ENCODE data around the gene CCDC182. TPM values are rescaled to one million over a fixed set of nuclear protein-coding genes. Genes with fewer than 3 reads are reported as not detected.

The CCDC182 gene
- total and polyA plus RNA-seq, 2 donors = 0.05 TPM; not detected in 1

DNA sequence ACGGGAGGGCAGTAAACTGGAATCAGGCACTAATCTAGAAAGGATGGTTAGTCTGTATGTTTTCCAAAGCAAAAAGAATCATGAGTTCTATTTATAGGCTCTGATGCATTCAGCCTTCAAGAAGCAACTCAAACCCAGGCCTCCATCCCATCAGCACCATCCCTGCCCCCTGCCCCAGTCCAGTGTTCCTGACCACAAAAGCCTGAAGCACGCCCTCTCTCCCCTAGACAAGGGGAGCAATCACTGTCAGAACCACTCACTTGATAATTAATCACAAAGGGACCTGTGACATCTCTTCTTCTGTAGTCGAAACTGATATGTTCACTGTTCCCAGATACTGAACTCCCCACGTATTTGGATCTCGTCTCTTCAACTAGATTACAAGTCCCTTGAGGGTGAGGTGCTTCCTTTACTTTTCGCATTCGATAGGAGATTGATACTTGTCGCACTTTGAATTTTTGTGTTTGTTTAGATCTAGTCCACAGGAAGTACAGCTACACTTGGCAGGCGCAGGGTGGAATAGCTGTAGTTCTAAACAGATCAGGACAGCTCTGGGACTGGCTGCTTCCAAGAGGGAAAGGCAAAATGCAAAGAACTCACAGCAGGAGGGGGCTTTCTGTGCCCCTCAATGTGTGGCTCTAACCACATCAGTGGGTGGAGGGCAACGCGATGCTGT is 36.4 kb upstream of the CCDC182 start:
- H3K9me3 ChIP-seq (ENCODE audit: control insufficient read depth in 2 of 2, insufficient read depth in 1 of 2, low read length in 1 of 2) = no peaks in the 10 kb centered on the region
- H3K4me1 ChIP-seq (ENCODE audit: control insufficient read depth in 2 of 2, insufficient read depth in 2 of 2, low read length in 2 of 2) = peaks cover 14 to 18% of the 10 kb centered on the region in 2 donors
- H3K27ac ChIP-seq (ENCODE audit: low read depth in 1 of 2, low read length in 1 of 2) = no peak overlapping the region
- H3K4me3 ChIP-seq (ENCODE audit: low read length in 2 of 2) = no peak overlapping the region
- 58% methylated on average over 11 of the region's 11 CpGs for WGBS
- DNase-seq (ENCODE audit: low read depth in 6 of 9, low spot score in 9 of 9) = no peak
- H3K36me3 ChIP-seq (ENCODE audit: control insufficient read depth in 2 of 2, insufficient read depth in 2 of 2, low read length in 1 of 2) = no peaks in the 10 kb centered on the region
- peaks cover 0 to 18% of the 10 kb centered on the region in 2 donors for H3K27me3 ChIP-seq (ENCODE audit: control insufficient read depth in 2 of 2, insufficient read depth in 1 of 2, low read length in 1 of 2)

DNA sequence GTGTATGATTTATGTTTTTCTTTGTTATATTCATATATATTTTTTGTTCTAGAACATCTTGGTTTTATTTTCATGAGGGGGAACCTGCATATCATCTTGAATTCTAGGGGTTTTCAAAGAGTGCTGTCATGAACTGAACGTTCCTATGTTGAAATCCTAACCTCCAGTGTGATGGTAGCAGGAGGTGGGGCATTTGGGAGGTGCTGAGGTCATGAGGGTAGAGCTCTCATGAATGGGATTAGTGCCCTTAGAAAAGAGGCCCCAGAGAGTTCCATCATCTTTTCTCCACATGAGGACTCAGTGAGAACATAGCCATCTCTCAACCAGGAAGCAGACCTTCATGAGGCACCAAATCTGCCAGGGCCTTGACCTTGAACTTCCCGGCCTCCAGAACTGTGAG is 34.6 kb upstream of the CCDC182 start:
- Histone ChIP-seq H3K4me3 (ENCODE audit: low read length in 2 of 2) (no peak overlapping the region), H3K27ac (ENCODE audit: low read depth in 1 of 2, low read length in 1 of 2) (no peak overlapping the region), H3K4me1 (ENCODE audit: control insufficient read depth in 2 of 2, insufficient read depth in 2 of 2, low read length in 2 of 2) (peaks cover 14 to 18% of the 10 kb centered on the region in 2 donors), H3K9me3 (ENCODE audit: control insufficient read depth in 2 of 2, insufficient read depth in 1 of 2, low read length in 1 of 2) (no peaks in the 10 kb centered on the region), H3K36me3 (ENCODE audit: control insufficient read depth in 2 of 2, insufficient read depth in 2 of 2, low read length in 1 of 2) (no peaks in the 10 kb centered on the region), H3K27me3 (ENCODE audit: control insufficient read depth in 2 of 2, insufficient read depth in 1 of 2, low read length in 1 of 2) (peaks cover 0 to 18% of the 10 kb centered on the region in 2 donors)
- DNase-seq (ENCODE audit: low read depth in 6 of 9, low spot score in 9 of 9) = no peak
- WGBS = 93% methylated on average over 2 of the region's 2 CpGs

GRCh38 chr17:57778306-57778705 is 33.2 kb upstream of the CCDC182 start:
- Histone ChIP-seq H3K36me3 (ENCODE audit: control insufficient read depth in 2 of 2, insufficient read depth in 2 of 2, low read length in 1 of 2) (no peaks in the 10 kb centered on the region), H3K27ac (ENCODE audit: low read depth in 1 of 2, low read length in 1 of 2) (no peak overlapping the region), H3K4me1 (ENCODE audit: control insufficient read depth in 2 of 2, insufficient read depth in 2 of 2, low read length in 2 of 2) (peaks cover 14 to 15% of the 10 kb centered on the region in 2 donors), H3K9me3 (ENCODE audit: control insufficient read depth in 2 of 2, insufficient read depth in 1 of 2, low read length in 1 of 2) (no peaks in the 10 kb centered on the region), H3K4me3 (ENCODE audit: low read length in 2 of 2) (no peak overlapping the region), H3K27me3 (ENCODE audit: control insufficient read depth in 2 of 2, insufficient read depth in 1 of 2, low read length in 1 of 2) (peaks cover 0 to 22% of the 10 kb centered on the region in 2 donors)
- DNase-seq (ENCODE audit: low read depth in 6 of 9, low spot score in 9 of 9) = no peak
- 95% methylated on average over 6 of the region's 6 CpGs for WGBS

DNA sequence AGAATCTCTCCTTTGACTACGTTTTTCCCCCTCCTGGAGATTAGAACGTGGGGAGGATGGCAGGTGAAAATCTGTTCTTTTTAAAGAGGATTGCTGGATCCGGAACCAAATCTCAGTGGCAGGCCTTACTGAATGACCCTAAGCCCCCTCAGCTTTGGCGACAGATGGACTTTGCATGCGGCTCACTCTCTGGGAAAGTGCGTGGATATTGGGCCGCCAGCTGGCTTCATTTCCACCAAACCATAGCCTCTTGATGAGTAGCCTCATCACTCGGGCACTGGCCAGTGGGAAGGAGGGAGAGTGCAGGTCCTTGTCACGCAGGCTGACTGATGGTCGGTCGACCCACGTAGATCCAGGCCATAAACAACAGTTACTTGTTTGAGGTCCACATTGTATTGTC is 31.3 kb upstream of the CCDC182 start:
- Histone ChIP-seq H3K4me3 (ENCODE audit: low read length in 2 of 2) (no peak overlapping the region), H3K36me3 (ENCODE audit: control insufficient read depth in 2 of 2, insufficient read depth in 2 of 2, low read length in 1 of 2) (no peaks in the 10 kb centered on the region), H3K9me3 (ENCODE audit: control insufficient read depth in 2 of 2, insufficient read depth in 1 of 2, low read length in 1 of 2) (no peaks in the 10 kb centered on the region), H3K4me1 (ENCODE audit: control insufficient read depth in 2 of 2, insufficient read depth in 2 of 2, low read length in 2 of 2) (peaks cover 0 to 5% of the 10 kb centered on the region in 2 donors), H3K27ac (ENCODE audit: low read depth in 1 of 2, low read length in 1 of 2) (no peak overlapping the region), H3K27me3 (ENCODE audit: control insufficient read depth in 2 of 2, insufficient read depth in 1 of 2, low read length in 1 of 2) (peaks cover 0 to 24% of the 10 kb centered on the region in 2 donors)
- DNase-seq (ENCODE audit: low read depth in 6 of 9, low spot score in 9 of 9) = no peak
- 98% methylated on average over 12 of the region's 12 CpGs for WGBS

- no peaks in the 10 kb centered on the region for H3K9me3 ChIP-seq (ENCODE audit: control insufficient read depth in 2 of 2, insufficient read depth in 1 of 2, low read length in 1 of 2)
- H3K27me3 ChIP-seq (ENCODE audit: control insufficient read depth in 2 of 2, insufficient read depth in 1 of 2, low read length in 1 of 2) = peaks cover 0 to 24% of the 10 kb centered on the region in 2 donors
- H3K4me3 ChIP-seq (ENCODE audit: low read length in 2 of 2) = no peak overlapping the region
- DNase-seq (ENCODE audit: low read depth in 6 of 9, low spot score in 9 of 9) = no peak
- H3K36me3 ChIP-seq (ENCODE audit: control insufficient read depth in 2 of 2, insufficient read depth in 2 of 2, low read length in 1 of 2) = no peaks in the 10 kb centered on the region
- peaks cover 0 to 5% of the 10 kb centered on the region in 2 donors for H3K4me1 ChIP-seq (ENCODE audit: control insufficient read depth in 2 of 2, insufficient read depth in 2 of 2, low read length in 2 of 2)
- WGBS = 95% methylated on average over 4 of the region's 4 CpGs
- H3K27ac ChIP-seq (ENCODE audit: low read depth in 1 of 2, low read length in 1 of 2) = no peak overlapping the region
These were observed 29.8 kb upstream of the CCDC182 start for GRCh38 chr17:57774872-57775271.

DNA sequence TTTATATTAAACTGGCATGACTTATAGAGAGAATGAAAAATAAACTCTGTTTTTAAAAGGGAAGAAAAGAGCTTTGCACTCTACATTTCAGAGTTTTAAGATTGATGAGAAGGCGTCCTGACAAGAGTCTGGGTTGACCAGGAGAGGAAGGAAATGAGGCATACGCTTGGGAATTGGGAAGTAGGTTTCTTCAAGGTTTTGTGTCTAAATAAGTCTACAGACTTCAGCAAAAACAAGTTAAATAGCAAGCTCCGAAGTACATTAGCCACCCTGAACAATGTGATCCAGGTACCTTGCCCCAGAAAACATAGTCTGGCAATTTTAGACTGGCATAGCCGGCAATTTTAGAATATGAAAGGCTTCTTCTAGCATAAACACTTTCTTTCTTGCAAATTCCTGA is 28.5 kb upstream of the CCDC182 start:
- H3K4me3 ChIP-seq (ENCODE audit: low read length in 2 of 2) = no peak overlapping the region
- no peaks in the 10 kb centered on the region for H3K36me3 ChIP-seq (ENCODE audit: control insufficient read depth in 2 of 2, insufficient read depth in 2 of 2, low read length in 1 of 2)
- DNase-seq (ENCODE audit: low read depth in 6 of 9, low spot score in 9 of 9) = no peak
- 38% methylated on average over 4 of the region's 4 CpGs for WGBS
- peaks cover 0 to 24% of the 10 kb centered on the region in 2 donors for H3K27me3 ChIP-seq (ENCODE audit: control insufficient read depth in 2 of 2, insufficient read depth in 1 of 2, low read length in 1 of 2)
- H3K4me1 ChIP-seq (ENCODE audit: control insufficient read depth in 2 of 2, insufficient read depth in 2 of 2, low read length in 2 of 2) = peaks cover 0 to 5% of the 10 kb centered on the region in 2 donors
- H3K27ac ChIP-seq (ENCODE audit: low read depth in 1 of 2, low read length in 1 of 2) = no peak overlapping the region
- H3K9me3 ChIP-seq (ENCODE audit: control insufficient read depth in 2 of 2, insufficient read depth in 1 of 2, low read length in 1 of 2) = no peaks in the 10 kb centered on the region

DNA sequence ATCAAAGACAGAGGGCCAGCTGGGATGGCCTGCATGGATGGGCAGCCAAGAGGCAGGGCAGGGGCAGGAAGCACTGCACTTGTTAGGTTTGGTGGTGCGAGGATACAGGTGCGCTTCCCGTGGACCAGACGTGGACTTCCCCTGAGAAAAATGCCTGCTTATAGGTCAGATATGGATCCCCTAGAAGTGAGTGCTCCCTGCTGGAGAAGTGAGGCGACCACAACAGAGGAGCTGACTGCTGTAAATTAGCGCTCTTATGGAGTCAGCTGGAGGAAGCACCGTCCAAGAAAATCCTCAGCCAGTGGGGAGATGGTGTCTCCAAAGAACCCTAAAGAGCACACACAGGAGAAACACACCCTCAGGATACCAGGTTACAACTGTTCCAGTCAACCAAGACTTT is 27.7 kb upstream of the CCDC182 start:
- peaks cover 0 to 24% of the 10 kb centered on the region in 2 donors for H3K27me3 ChIP-seq (ENCODE audit: control insufficient read depth in 2 of 2, insufficient read depth in 1 of 2, low read length in 1 of 2)
- WGBS = 74% methylated on average over 7 of the region's 7 CpGs
- H3K27ac ChIP-seq (ENCODE audit: low read depth in 1 of 2, low read length in 1 of 2) = no peak overlapping the region
- H3K9me3 ChIP-seq (ENCODE audit: control insufficient read depth in 2 of 2, insufficient read depth in 1 of 2, low read length in 1 of 2) = peaks cover 0 to 2% of the 10 kb centered on the region in 2 donors
- H3K4me1 ChIP-seq (ENCODE audit: control insufficient read depth in 2 of 2, insufficient read depth in 2 of 2, low read length in 2 of 2) = peaks cover 0 to 5% of the 10 kb centered on the region in 2 donors
- DNase-seq (ENCODE audit: low read depth in 6 of 9, low spot score in 9 of 9) = no peak
- no peak overlapping the region for H3K4me3 ChIP-seq (ENCODE audit: low read length in 2 of 2)
- H3K36me3 ChIP-seq (ENCODE audit: control insufficient read depth in 2 of 2, insufficient read depth in 2 of 2, low read length in 1 of 2) = no peaks in the 10 kb centered on the region

DNA sequence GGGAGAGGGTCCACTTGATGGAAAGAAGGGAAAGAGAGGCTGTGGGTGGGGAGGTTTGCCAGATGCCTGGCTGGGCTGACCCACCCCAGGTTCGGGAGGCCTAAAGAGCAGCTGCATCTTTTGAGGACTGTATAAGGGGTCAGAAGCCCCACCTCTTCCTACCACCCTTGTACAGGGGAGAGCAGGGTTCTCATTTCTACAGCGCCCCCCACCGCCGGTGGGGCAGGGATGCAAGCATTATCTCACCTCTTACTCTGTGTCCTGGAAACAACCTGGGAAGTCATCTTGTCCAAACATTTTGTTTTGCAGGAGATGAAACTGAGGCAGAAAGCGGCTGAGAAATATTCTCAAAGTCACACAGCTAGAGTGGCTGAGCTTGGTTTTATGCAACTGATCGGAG is 22.5 kb upstream of the CCDC182 start:
- peaks cover 0 to 3% of the 10 kb centered on the region in 2 donors for H3K27me3 ChIP-seq (ENCODE audit: control insufficient read depth in 2 of 2, insufficient read depth in 1 of 2, low read length in 1 of 2)
- H3K4me3 ChIP-seq (ENCODE audit: low read length in 2 of 2) = no peak overlapping the region
- H3K27ac ChIP-seq (ENCODE audit: low read depth in 1 of 2, low read length in 1 of 2) = no peak overlapping the region
- no peaks in the 10 kb centered on the region for H3K36me3 ChIP-seq (ENCODE audit: control insufficient read depth in 2 of 2, insufficient read depth in 2 of 2, low read length in 1 of 2)
- no peak for DNase-seq (ENCODE audit: low read depth in 6 of 9, low spot score in 9 of 9)
- no peaks in the 10 kb centered on the region for H3K4me1 ChIP-seq (ENCODE audit: control insufficient read depth in 2 of 2, insufficient read depth in 2 of 2, low read length in 2 of 2)
- peaks cover 0 to 2% of the 10 kb centered on the region in 2 donors for H3K9me3 ChIP-seq (ENCODE audit: control insufficient read depth in 2 of 2, insufficient read depth in 1 of 2, low read length in 1 of 2)
- WGBS = 94% methylated on average over 6 of the region's 6 CpGs

DNA sequence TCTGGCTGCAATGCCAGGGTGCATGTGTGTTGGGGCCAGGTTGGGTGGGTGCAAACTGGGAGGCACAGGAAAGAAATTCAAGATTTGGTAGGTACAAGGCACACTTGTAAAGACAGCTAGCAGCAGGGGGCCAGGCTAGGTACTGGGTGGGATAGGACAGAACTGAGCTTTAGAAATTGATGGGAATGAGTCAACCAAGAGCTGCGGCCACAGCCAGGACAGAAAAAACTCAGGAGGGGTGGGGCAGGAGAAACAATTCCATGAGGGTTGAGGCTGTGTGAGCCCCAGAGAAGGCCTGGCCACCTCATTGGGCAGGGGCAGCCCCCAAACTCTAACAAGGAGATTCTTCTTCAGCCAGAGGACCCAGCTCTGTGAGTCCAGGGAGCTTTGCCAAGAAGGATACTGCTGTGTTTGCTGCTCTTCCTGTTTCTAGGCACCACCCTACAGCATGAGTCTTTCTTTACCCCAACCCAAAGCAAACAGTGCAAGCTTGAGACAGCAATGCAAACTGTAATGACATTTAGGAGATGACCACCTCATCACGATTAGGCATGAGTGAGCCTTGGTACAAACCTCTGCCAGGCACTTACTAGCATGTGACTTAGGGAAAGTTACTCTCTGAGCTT is 21.3 kb upstream of the CCDC182 start:
- Histone ChIP-seq H3K4me1 (ENCODE audit: control insufficient read depth in 2 of 2, insufficient read depth in 2 of 2, low read length in 2 of 2) (peaks cover 0 to 10% of the 10 kb centered on the region in 2 donors), H3K9me3 (ENCODE audit: control insufficient read depth in 2 of 2, insufficient read depth in 1 of 2, low read length in 1 of 2) (peaks cover 0 to 2% of the 10 kb centered on the region in 2 donors), H3K27ac (ENCODE audit: low read depth in 1 of 2, low read length in 1 of 2) (no peak overlapping the region), H3K4me3 (ENCODE audit: low read length in 2 of 2) (no peak overlapping the region), H3K27me3 (ENCODE audit: control insufficient read depth in 2 of 2, insufficient read depth in 1 of 2, low read length in 1 of 2) (no peaks in the 10 kb centered on the region), H3K36me3 (ENCODE audit: control insufficient read depth in 2 of 2, insufficient read depth in 2 of 2, low read length in 1 of 2) (no peaks in the 10 kb centered on the region)
- no peak for DNase-seq (ENCODE audit: low read depth in 6 of 9, low spot score in 9 of 9)
- WGBS = 97% methylated on average over 2 of the region's 2 CpGs

Measured in thymus (tissue), 11 donors.